ENCODE results near the gene HECTD4.

Gene HECTD4

GRCh38 chr12:112194601-112195247, 187.5 kb downstream of the HECTD4 start:
- H3K9me3 ChIP-seq (ENCODE audit: insufficient read depth, low read length): no peaks in the 10 kb centered on the region
- H3K27me3 ChIP-seq (ENCODE audit: insufficient read depth, insufficient read length): no peaks in the 10 kb centered on the region
- H3K9ac ChIP-seq (ENCODE audit: insufficient read length, low read depth): no peak overlapping the region
- peaks cover 67% of the 10 kb centered on the region for H3K36me3 ChIP-seq (ENCODE audit: insufficient read depth, insufficient read length, low read length)
- DNase-seq (ENCODE audit: low read depth, low spot score): no peak
- no peak overlapping the region for H3K4me3 ChIP-seq (ENCODE audit: insufficient read length, low read depth)
- TF ChIP-seq ZNF274 (IDR thresholded peaks at IDR 0.05; ENCODE audit: low read depth, low read length) (no peak), SUZ12 (IDR thresholded peaks at IDR 0.05; ENCODE audit: extremely low read depth, insufficient read depth, insufficient read length) (no peak), YY1 (IDR thresholded peaks at IDR 0.05; ENCODE audit: insufficient read depth, insufficient read length) (no peak)
- peaks cover 3% of the 10 kb centered on the region for H3K4me1 ChIP-seq (ENCODE audit: insufficient read depth, insufficient read length)

- Histone ChIP-seq H3K4me1 (ENCODE audit: insufficient read depth, insufficient read length) (no peaks in the 10 kb centered on the region), H3K36me3 (ENCODE audit: insufficient read depth, insufficient read length, low read length) (peaks cover 63% of the 10 kb centered on the region), H3K9ac (ENCODE audit: insufficient read length, low read depth) (no peak overlapping the region), H3K9me3 (ENCODE audit: insufficient read depth, low read length) (no peaks in the 10 kb centered on the region), H3K4me3 (ENCODE audit: insufficient read length, low read depth) (no peak overlapping the region), H3K27me3 (ENCODE audit: insufficient read depth, insufficient read length) (no peaks in the 10 kb centered on the region)
- no peak for DNase-seq (ENCODE audit: low read depth, low spot score)
- TF ChIP-seq SUZ12 (IDR thresholded peaks at IDR 0.05; ENCODE audit: extremely low read depth, insufficient read depth, insufficient read length) (no peak), ZNF274 (IDR thresholded peaks at IDR 0.05; ENCODE audit: low read depth, low read length) (no peak), YY1 (IDR thresholded peaks at IDR 0.05; ENCODE audit: insufficient read depth, insufficient read length) (no peak)
Observed at GRCh38 chr12:112192475-112192874, 189.8 kb downstream of the HECTD4 start.

- no peak for DNase-seq (ENCODE audit: low read depth, low spot score)
- no peak overlapping the region for H3K4me3 ChIP-seq (ENCODE audit: insufficient read length, low read depth)
- H3K9me3 ChIP-seq (ENCODE audit: insufficient read depth, low read length): no peaks in the 10 kb centered on the region
- H3K9ac ChIP-seq (ENCODE audit: insufficient read length, low read depth): no peak overlapping the region
- TF ChIP-seq SUZ12 (IDR thresholded peaks at IDR 0.05; ENCODE audit: extremely low read depth, insufficient read depth, insufficient read length) (no peak), YY1 (IDR thresholded peaks at IDR 0.05; ENCODE audit: insufficient read depth, insufficient read length) (no peak), ZNF274 (IDR thresholded peaks at IDR 0.05; ENCODE audit: low read depth, low read length) (no peak)
- peaks cover 59% of the 10 kb centered on the region for H3K36me3 ChIP-seq (ENCODE audit: insufficient read depth, insufficient read length, low read length)
- no peaks in the 10 kb centered on the region for H3K27me3 ChIP-seq (ENCODE audit: insufficient read depth, insufficient read length)
- H3K4me1 ChIP-seq (ENCODE audit: insufficient read depth, insufficient read length): no peaks in the 10 kb centered on the region
Observed at GRCh38 chr12:112191840-112192321, 190.3 kb downstream of the HECTD4 start.

- Histone ChIP-seq H3K9me3 (ENCODE audit: insufficient read depth, low read length) (no peaks in the 10 kb centered on the region), H3K9ac (ENCODE audit: insufficient read length, low read depth) (no peak overlapping the region), H3K4me1 (ENCODE audit: insufficient read depth, insufficient read length) (no peaks in the 10 kb centered on the region), H3K4me3 (ENCODE audit: insufficient read length, low read depth) (no peak overlapping the region), H3K27me3 (ENCODE audit: insufficient read depth, insufficient read length) (no peaks in the 10 kb centered on the region), H3K36me3 (ENCODE audit: insufficient read depth, insufficient read length, low read length) (peaks cover 59% of the 10 kb centered on the region)
- DNase-seq (ENCODE audit: low read depth, low spot score): no peak
- TF ChIP-seq SUZ12 (IDR thresholded peaks at IDR 0.05; ENCODE audit: extremely low read depth, insufficient read depth, insufficient read length) (no peak), YY1 (IDR thresholded peaks at IDR 0.05; ENCODE audit: insufficient read depth, insufficient read length) (no peak), ZNF274 (IDR thresholded peaks at IDR 0.05; ENCODE audit: low read depth, low read length) (no peak)
Observed at GRCh38 chr12:112191201-112191600, 191.0 kb downstream of the HECTD4 start.

GRCh38 chr12:112190231-112191025, 191.8 kb downstream of the HECTD4 start:
- peak overlapping the region; percentile 16 for H3K9ac ChIP-seq (ENCODE audit: insufficient read length, low read depth)
- H3K27me3 ChIP-seq (ENCODE audit: insufficient read depth, insufficient read length): no peaks in the 10 kb centered on the region
- TF ChIP-seq YY1 (IDR thresholded peaks at IDR 0.05; ENCODE audit: insufficient read depth, insufficient read length) (no peak), ZNF274 (IDR thresholded peaks at IDR 0.05; ENCODE audit: low read depth, low read length) (no peak), SUZ12 (IDR thresholded peaks at IDR 0.05; ENCODE audit: extremely low read depth, insufficient read depth, insufficient read length) (no peak)
- H3K4me3 ChIP-seq (ENCODE audit: insufficient read length, low read depth): no peak overlapping the region
- H3K36me3 ChIP-seq (ENCODE audit: insufficient read depth, insufficient read length, low read length): peaks cover 61% of the 10 kb centered on the region
- H3K4me1 ChIP-seq (ENCODE audit: insufficient read depth, insufficient read length): peaks cover 1% of the 10 kb centered on the region
- DNase-seq (ENCODE audit: low read depth, low spot score): no peak
- no peaks in the 10 kb centered on the region for H3K9me3 ChIP-seq (ENCODE audit: insufficient read depth, low read length)

GRCh38 chr12:112188130-112188830, 194.0 kb downstream of the HECTD4 start:
- TF ChIP-seq ZNF274 (IDR thresholded peaks at IDR 0.05; ENCODE audit: low read depth, low read length) (no peak), YY1 (IDR thresholded peaks at IDR 0.05; ENCODE audit: insufficient read depth, insufficient read length) (no peak), SUZ12 (IDR thresholded peaks at IDR 0.05; ENCODE audit: extremely low read depth, insufficient read depth, insufficient read length) (no peak)
- H3K9ac ChIP-seq (ENCODE audit: insufficient read length, low read depth): no peak overlapping the region
- H3K4me1 ChIP-seq (ENCODE audit: insufficient read depth, insufficient read length): peaks cover 20% of the 10 kb centered on the region
- H3K9me3 ChIP-seq (ENCODE audit: insufficient read depth, low read length): no peaks in the 10 kb centered on the region
- H3K4me3 ChIP-seq (ENCODE audit: insufficient read length, low read depth): no peak overlapping the region
- no peak for DNase-seq (ENCODE audit: low read depth, low spot score)
- H3K36me3 ChIP-seq (ENCODE audit: insufficient read depth, insufficient read length, low read length): peaks cover 62% of the 10 kb centered on the region
- H3K27me3 ChIP-seq (ENCODE audit: insufficient read depth, insufficient read length): no peaks in the 10 kb centered on the region

Data from NT2/D1 (cell line).